Mesendoderm (in vitro differentiated cells): ENCODE results near the gene GPHN.

Source experiments
- DNase-seq: peaks from one replicate; pipeline ENCODE4 v3.0.0; 2013
- H2AK5ac ChIP-seq: 2 replicates; pipeline ENCODE4 v1.6.1; 2013; ENCODE audit warnings: low read length, inconsistent platforms
- H2BK120ac ChIP-seq: 2 replicates; pipeline ENCODE4 v1.6.1; 2013; ENCODE audit warnings: low read depth, mild to moderate bottlenecking, low read length, moderate library complexity, mixed read lengths
- H2BK15ac ChIP-seq: replicated peaks from 2 replicates; pipeline ENCODE4 v1.6.1; 2013; ENCODE audit warnings: low read depth, mild to moderate bottlenecking, moderate library complexity
- H2BK5ac ChIP-seq: 2 replicates; pipeline ENCODE4 v1.6.1; 2013; ENCODE audit warnings: low read length, inconsistent platforms
- H3K18ac ChIP-seq: 2 replicates; pipeline ENCODE4 v1.6.1; 2013; ENCODE audit warnings: mild to moderate bottlenecking, low read length, mixed read lengths
- H3K23ac ChIP-seq: one replicate; pipeline ENCODE4 v1.6.1; 2013; ENCODE audit warnings: low read length
- H3K27ac ChIP-seq: 2 replicates; pipeline ENCODE4 v1.5.1; 2013; ENCODE audit warnings: low read depth, mild to moderate bottlenecking, inconsistent platforms, low read length, moderate library complexity
- H3K27me3 ChIP-seq: 2 replicates; pipeline ENCODE4 v1.6.1; 2013; ENCODE audit warnings: low read length, control low read depth, mild to moderate bottlenecking, inconsistent platforms; ENCODE audit not compliant: insufficient read depth, poor library complexity
- H3K36me3 ChIP-seq: 2 replicates; pipeline ENCODE4 v1.6.1; 2013; ENCODE audit warnings: low read length, inconsistent platforms; ENCODE audit not compliant: control insufficient read depth, insufficient read depth
- H3K4ac ChIP-seq: one replicate; pipeline ENCODE4 v1.6.1; 2013; ENCODE audit warnings: low read depth, mild to moderate bottlenecking, low read length, moderate library complexity
- H3K4me1 ChIP-seq: 2 replicates; pipeline ENCODE4 v1.6.1; 2013; ENCODE audit warnings: low read depth, low read length, inconsistent platforms; ENCODE audit not compliant: control insufficient read depth
- H3K4me2 ChIP-seq: 2 replicates; pipeline ENCODE4 v1.6.1; 2013; ENCODE audit warnings: low read length
- H3K4me3 ChIP-seq: 2 replicates; pipeline ENCODE4 v1.5.1; 2013; ENCODE audit warnings: mild to moderate bottlenecking, low read length
- H3K56ac ChIP-seq: one replicate; pipeline ENCODE4 v1.6.1; 2013; ENCODE audit warnings: low read length
- H3K79me1 ChIP-seq: 2 replicates; pipeline ENCODE4 v1.6.1; 2013; ENCODE audit warnings: low read length, inconsistent platforms
- H3K79me2 ChIP-seq: 2 replicates; pipeline ENCODE4 v1.6.1; 2013; ENCODE audit warnings: mild to moderate bottlenecking, low read length; ENCODE audit not compliant: control insufficient read depth, insufficient read depth
- H3K9ac ChIP-seq: 2 replicates; pipeline ENCODE4 v1.6.1; 2013; ENCODE audit warnings: low read length, inconsistent platforms
- H4K5ac ChIP-seq: one replicate; pipeline ENCODE4 v1.6.1; 2013; ENCODE audit warnings: low read length
- H4K8ac ChIP-seq: one replicate; pipeline ENCODE4 v1.6.1; 2013; ENCODE audit warnings: low read depth, mild to moderate bottlenecking, control low read depth, low read length, moderate library complexity
- WGBS: extraction: QIAGEN DNeasy Blood & Tissue Kit; methylation state at CpG from one replicate; pipeline ENCODE4 v1.1.7; 2013; ENCODE audit warnings: low lambda C conversion rate, missing lambda C conversion rate; ENCODE audit not compliant: insufficient coverage; ENCODE audit errors: extremely low coverage; 5-methylcytosine and 5-hydroxymethylcytosine counted together

GPHN gene

GRCh38 chr14:67221982-67222328 lies 714.0 kb downstream of the GPHN start:
- DNase-seq = no peak
- Histone ChIP-seq H3K36me3 (no peaks in the 10 kb centered on the region), H2AK5ac (no peak overlapping the region), H3K79me2 (no peaks in the 10 kb centered on the region), H3K79me1 (no peaks in the 10 kb centered on the region), H4K8ac (no peak overlapping the region), H2BK5ac (no peak overlapping the region), H3K9ac (no peak overlapping the region), H4K5ac (no peak overlapping the region), H3K23ac (no peak overlapping the region), H2BK120ac (no peak overlapping the region), H3K27ac (no peak overlapping the region), H3K27me3 (no peaks in the 10 kb centered on the region), H3K4ac (no peak overlapping the region), H3K56ac (no peak overlapping the region), H3K4me2 (no peak overlapping the region), H3K4me1 (no peaks in the 10 kb centered on the region), H3K4me3 (no peak overlapping the region), H2BK15ac (no peak overlapping the region), H3K18ac (no peak overlapping the region)
- WGBS = no CpG with 5 or more reads among the region's 4 CpGs

GRCh38 chr14:67225523-67225922 lies 717.6 kb downstream of the GPHN start:
- no peak overlapping the region for H3K23ac ChIP-seq
- H2BK120ac ChIP-seq = no peak overlapping the region
- H4K5ac ChIP-seq = no peak overlapping the region
- no peaks in the 10 kb centered on the region for H3K27me3 ChIP-seq
- no peak overlapping the region for H3K9ac ChIP-seq
- no peaks in the 10 kb centered on the region for H3K36me3 ChIP-seq
- no peak overlapping the region for H2BK5ac ChIP-seq
- H3K79me1 ChIP-seq = no peaks in the 10 kb centered on the region
- no peak overlapping the region for H3K4me2 ChIP-seq
- H3K27ac ChIP-seq = no peak overlapping the region
- H2AK5ac ChIP-seq = no peak overlapping the region
- H3K79me2 ChIP-seq = no peaks in the 10 kb centered on the region
- H2BK15ac ChIP-seq = no peak overlapping the region
- H3K4me3 ChIP-seq = no peak overlapping the region
- no peak overlapping the region for H3K56ac ChIP-seq
- no peak for DNase-seq
- H4K8ac ChIP-seq = no peak overlapping the region
- H3K4ac ChIP-seq = no peak overlapping the region
- H3K18ac ChIP-seq = no peak overlapping the region
- no CpG with 5 or more reads among the region's 4 CpGs for WGBS
- no peaks in the 10 kb centered on the region for H3K4me1 ChIP-seq

- H3K4me2 ChIP-seq = no peak overlapping the region
- WGBS = no CpG with 5 or more reads among the region's 3 CpGs
- no peaks in the 10 kb centered on the region for H3K36me3 ChIP-seq
- H3K79me1 ChIP-seq = no peaks in the 10 kb centered on the region
- H3K4me3 ChIP-seq = no peak overlapping the region
- no peak overlapping the region for H2AK5ac ChIP-seq
- H3K4me1 ChIP-seq = no peaks in the 10 kb centered on the region
- no peak overlapping the region for H3K9ac ChIP-seq
- no peak overlapping the region for H2BK15ac ChIP-seq
- H3K79me2 ChIP-seq = no peaks in the 10 kb centered on the region
- H2BK5ac ChIP-seq = no peak overlapping the region
- no peak overlapping the region for H3K23ac ChIP-seq
- no peak overlapping the region for H3K4ac ChIP-seq
- H4K8ac ChIP-seq = no peak overlapping the region
- no peaks in the 10 kb centered on the region for H3K27me3 ChIP-seq
- DNase-seq = no peak
- no peak overlapping the region for H3K18ac ChIP-seq
- no peak overlapping the region for H4K5ac ChIP-seq
- no peak overlapping the region for H3K56ac ChIP-seq
- H2BK120ac ChIP-seq = no peak overlapping the region
- H3K27ac ChIP-seq = no peak overlapping the region
These were observed 720.5 kb downstream of the GPHN start for GRCh38 chr14:67228325-67228984.
